ENCODE results near the gene KIF20A.

DNA sequence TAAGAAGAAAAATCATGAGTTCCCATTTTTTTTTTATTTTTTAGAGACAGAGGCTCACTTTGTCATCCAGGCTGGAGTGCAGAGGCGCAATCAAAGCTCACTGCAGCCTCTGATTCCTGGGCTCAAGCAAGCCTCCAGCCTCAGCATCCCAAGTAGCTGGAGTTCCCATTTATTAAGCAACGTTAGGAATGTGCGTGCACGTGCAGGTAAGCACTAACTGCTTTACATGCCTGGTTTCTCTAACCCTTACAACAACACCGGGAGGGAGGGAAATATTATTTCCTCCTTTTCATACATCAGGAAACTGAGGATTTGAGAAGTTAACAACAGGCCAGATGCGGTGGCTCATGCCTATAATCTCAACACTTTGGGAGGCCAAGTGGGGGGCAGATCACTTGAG lies 50.5 kb downstream of the KIF20A start:
- TF ChIP-seq, protein P1, sequence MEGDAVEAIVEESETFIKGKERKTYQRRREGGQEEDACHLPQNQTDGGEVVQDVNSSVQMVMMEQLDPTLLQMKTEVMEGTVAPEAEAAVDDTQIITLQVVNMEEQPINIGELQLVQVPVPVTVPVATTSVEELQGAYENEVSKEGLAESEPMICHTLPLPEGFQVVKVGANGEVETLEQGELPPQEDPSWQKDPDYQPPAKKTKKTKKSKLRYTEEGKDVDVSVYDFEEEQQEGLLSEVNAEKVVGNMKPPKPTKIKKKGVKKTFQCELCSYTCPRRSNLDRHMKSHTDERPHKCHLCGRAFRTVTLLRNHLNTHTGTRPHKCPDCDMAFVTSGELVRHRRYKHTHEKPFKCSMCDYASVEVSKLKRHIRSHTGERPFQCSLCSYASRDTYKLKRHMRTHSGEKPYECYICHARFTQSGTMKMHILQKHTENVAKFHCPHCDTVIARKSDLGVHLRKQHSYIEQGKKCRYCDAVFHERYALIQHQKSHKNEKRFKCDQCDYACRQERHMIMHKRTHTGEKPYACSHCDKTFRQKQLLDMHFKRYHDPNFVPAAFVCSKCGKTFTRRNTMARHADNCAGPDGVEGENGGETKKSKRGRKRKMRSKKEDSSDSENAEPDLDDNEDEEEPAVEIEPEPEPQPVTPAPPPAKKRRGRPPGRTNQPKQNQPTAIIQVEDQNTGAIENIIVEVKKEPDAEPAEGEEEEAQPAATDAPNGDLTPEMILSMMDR (IDR thresholded peaks at IDR 0.05) = no peak
- TF ChIP-seq POLR2A (IDR thresholded peaks at IDR 0.05) = no peak
